Neural progenitor cell (in vitro differentiated cells): ENCODE data around the gene CADM1.

Experiments
- EZH2phosphoT487 ChIP-seq: fragments of 200-600 bp; sonication (generic); IDR thresholded peaks from 2 replicates; pipeline ENCODE4 v1.6.1; 2017; ENCODE audit warnings: antibody characterized with exemption
- TF ChIP-seq, protein P1 (sequence below): fragments of 200-600 bp; sonication (generic); IDR thresholded peaks from 2 replicates; pipeline ENCODE4 v1.5.1; 2017; ENCODE audit warnings: antibody characterized with exemption, mild to moderate bottlenecking

- TF ChIP-seq, protein P1, sequence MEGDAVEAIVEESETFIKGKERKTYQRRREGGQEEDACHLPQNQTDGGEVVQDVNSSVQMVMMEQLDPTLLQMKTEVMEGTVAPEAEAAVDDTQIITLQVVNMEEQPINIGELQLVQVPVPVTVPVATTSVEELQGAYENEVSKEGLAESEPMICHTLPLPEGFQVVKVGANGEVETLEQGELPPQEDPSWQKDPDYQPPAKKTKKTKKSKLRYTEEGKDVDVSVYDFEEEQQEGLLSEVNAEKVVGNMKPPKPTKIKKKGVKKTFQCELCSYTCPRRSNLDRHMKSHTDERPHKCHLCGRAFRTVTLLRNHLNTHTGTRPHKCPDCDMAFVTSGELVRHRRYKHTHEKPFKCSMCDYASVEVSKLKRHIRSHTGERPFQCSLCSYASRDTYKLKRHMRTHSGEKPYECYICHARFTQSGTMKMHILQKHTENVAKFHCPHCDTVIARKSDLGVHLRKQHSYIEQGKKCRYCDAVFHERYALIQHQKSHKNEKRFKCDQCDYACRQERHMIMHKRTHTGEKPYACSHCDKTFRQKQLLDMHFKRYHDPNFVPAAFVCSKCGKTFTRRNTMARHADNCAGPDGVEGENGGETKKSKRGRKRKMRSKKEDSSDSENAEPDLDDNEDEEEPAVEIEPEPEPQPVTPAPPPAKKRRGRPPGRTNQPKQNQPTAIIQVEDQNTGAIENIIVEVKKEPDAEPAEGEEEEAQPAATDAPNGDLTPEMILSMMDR: no peak
- no peak for TF ChIP-seq EZH2phosphoT487
Measured at GRCh38 chr11:115439385-115439784, 64.8 kb downstream of the CADM1 start.
